DMS 273 (cell line): Measurements from ENCODE around the gene CD82.

Experiments
- DNase-seq: peaks from one replicate; lab custom pipeline; 2025; ENCODE audit not compliant: unreplicated experiment; lab: John Stamatoyannopoulos, UW

The CD82 gene, protein sequence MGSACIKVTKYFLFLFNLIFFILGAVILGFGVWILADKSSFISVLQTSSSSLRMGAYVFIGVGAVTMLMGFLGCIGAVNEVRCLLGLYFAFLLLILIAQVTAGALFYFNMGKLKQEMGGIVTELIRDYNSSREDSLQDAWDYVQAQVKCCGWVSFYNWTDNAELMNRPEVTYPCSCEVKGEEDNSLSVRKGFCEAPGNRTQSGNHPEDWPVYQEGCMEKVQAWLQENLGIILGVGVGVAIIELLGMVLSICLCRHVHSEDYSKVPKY

DNA sequence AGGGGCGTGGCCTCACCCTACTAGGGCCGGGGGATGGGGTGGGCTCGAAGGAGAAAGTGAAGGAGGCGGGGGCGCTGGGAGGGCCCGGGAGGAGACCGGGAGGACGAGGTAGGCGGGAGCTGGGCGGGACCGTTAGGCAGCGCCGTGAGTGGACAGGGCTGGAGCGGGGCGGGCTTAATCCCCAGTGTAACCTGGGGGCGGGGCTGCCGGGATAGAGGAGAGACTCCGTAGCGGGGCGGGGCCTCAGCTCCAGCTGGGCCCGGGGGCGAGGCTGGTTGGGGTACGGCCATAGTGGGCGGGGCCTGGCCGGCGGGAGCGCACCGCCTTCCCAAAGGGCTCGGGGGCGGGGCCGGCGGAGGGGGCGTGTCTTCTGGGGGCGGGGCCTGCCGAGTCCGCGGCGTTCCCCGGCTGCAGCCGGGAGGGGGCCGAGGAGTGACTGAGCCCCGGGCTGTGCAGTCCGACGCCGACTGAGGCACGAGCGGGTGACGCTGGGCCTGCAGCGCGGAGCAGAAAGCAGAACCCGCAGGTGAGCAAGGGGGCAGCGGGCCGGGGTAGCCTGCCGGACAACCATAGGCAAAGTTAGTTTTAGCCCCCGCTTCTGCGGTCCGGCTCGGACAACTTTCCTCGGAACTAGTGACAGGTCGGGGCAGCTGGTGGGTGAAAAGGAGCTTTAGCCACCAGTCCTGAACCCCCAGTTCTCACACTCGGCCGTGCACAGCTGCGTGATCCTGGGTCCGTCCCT, at the start of gene CD82:
Gene CD82, plus strand, starts transcription at position 453 of the 742 bp plus-strand sequence. CDS start 29,000 bp downstream, outside the sequence.
- DNase-seq, result peak; percentile 99

DNA sequence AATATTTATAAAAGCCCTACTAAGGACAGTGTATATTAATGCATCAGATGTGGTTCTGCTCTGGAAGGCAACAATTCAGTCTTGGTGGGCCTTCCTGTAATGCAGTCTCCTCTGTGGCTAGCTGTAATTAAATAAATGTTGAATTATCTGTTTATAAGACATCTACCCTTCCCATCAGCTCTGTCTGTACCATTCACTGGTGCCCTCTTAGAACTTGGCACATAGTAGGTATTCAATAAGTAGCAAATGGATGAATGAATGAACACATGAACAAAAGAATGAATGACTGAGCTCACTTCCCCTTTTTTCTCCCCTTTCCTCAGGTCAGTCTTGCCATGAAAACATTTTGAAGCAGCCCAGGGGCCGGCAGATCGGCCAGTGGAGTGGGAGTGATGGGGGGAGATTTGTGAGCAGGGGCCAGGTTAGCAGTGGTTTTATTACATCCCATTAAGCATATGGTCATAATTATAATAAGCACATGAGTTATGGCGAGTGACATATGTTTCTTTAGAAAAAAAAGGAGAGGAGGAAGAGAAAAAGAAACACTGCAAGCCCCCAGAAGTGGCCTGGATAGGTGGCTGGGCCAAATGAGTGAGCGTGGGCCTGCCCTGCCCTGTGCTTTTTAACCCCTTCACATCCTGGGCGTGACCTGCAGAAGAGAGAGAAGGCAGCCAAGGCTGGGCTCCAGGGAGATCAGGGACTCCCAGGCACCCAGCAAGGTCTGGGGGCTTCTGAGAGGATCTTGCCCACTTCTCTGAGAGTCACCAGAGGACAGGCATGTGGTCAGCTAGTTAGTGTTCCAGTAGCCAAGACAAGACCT, 48.6 kb upstream of the CD82 start:
- peak; percentile 21 for DNase-seq

DNA sequence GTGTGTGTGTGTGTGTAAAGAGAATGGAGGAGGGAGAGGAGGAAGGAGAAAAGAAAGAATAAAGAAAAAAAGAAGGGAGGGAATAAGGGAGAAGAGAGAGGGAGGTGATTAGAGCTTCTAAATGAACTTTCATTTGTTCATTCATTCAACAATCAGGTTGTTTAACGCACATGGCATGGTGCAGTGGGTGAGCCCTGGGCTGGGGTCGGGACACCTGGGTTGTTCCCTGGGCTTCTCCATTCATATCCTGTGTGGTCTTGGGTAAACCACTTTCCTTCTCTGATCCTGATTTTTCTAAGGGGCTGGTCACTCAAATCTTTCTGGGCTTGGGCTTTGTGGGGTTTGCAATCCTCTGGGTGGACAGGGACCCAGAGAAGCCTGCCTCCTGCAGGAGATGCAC, 47.9 kb upstream of the CD82 start:
- DNase-seq, result no peak

DNA sequence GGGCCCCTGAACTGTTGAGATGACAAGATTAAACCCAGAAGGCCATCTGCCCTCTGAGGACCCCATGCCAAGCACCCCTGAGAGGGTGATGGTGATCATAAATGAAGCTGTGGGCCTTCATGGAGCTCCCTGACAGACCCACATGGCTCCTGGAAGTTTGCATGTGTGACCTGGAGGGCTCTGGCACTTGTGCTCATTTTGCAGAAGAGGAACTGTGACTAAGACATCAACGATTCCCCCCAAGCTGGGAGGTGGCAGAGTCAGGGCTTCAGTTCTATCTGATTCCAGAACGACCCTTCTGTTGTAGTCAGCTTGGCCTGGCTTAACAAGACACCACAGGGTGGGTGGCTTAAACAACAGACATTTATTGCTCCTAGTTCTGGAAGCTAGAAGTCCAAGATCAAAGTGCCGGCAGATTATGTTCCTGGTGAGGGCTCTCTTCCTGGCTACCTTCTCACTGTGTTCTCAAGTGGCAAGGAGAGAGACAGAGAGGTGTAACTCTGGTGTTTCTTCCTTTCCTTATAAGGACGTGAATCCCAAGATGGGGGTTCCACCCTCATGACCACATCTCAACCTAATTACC, 46.4 kb upstream of the CD82 start:
- no peak for DNase-seq

DNA sequence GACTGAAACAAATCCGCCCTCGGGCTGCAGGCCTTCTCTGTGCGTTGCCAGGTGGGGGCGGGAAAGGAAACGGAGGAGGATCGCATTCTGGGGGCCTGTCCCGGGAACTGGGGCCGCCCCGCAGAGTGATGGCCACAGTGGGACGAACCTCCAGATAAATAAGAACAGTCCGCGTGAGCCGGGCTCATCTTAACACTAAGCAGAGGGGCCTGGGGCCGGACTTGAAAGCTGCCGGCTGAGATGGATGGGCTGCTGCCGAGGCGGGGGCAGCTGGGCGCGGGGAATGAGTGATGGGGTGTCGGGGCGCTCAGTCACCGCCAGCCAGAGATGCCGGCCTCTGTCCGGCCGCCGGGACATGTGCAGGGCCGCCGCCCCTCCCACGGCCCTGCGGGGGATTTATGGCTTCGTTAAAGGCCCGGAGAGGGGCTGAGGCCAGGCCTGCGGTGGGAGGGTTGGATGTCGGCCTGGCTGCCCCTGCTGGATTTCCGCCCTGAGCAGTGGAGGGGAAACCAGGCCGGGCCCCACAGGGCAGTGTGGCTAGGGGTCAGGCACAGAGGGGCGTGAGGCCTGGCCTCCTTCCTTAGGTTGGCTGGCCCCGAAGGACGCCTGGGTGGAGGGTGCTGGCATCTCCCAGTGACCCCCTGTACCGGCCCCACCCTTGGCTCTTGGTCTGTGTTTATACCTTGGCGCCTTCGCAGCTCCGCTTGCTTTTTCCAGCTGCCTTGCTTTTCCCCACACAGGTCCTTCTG, 45.3 kb upstream of the CD82 start:
- DNase-seq, result no peak

GRCh38 chr11:44521148-44521547, 44.3 kb upstream of the CD82 start:
- no peak for DNase-seq

DNA sequence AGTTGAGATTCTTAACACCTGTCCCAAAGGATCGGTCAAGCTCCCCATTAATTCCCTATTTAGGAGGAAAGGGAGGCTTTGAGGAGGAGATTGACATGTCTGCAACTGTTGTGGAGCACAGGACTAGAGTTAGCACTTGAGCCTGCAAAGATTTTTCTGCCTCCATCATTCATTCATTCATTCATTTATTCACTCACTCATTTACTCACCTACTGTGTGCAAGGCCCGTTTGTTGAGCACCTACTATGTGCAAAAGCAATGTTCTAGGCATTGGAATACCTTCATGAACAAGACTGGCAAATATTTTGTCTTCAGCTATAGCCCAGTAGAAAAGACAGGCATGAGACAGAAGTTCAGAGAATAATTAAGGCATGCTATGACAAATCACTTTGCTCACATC, 43.2 kb upstream of the CD82 start:
- DNase-seq, result no peak

GRCh38 chr11:44524346-44524745, 41.1 kb upstream of the CD82 start:
- no peak for DNase-seq

DNA sequence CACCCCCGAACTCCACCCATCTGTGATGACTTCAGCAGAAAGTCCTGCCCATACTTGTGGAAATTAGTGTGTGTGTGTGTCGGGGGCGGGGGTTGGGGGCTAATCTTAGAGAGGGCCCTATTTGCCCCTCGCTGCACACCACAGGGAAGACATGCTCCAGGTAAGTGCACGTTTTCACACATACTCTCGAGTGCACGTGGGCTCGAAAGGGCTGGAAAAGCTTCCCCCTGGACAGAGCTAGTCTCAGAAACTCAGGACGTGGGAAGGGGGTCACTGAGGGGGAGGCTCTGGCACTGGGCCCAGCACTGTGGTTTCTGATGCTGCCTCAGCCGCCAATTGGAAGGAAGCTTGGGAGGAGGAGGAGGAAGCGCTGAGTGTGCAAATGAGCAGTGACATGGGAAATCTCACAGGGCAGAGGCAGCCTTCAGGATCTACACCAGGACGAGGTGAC, 40.7 kb upstream of the CD82 start:
- DNase-seq, result no peak

- DNase-seq, result no peak
These were observed 39.8 kb upstream of the CD82 start for GRCh38 chr11:44525473-44526252.

GRCh38 chr11:44526438-44526837, 39.0 kb upstream of the CD82 start:
- no peak for DNase-seq

DNA sequence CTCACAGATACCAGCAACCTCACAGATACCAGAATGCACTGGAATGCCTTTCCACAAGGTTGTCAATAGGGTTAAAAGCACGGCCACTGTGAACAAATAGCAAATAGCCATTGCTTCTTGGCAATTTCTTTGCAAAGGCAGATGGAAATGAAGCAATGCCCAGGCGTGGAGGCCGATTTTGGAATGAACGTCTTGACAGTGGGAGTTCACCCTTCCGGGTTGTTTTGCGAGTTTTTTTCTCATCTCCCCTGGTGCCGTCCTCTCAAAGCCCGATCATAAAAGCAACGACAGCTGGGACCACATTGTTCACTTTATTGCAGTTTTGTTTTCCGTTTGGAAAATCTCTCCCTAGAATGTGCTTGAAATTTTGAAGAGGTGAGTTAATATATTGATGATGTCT, 38.0 kb upstream of the CD82 start:
- no peak for DNase-seq

DNA sequence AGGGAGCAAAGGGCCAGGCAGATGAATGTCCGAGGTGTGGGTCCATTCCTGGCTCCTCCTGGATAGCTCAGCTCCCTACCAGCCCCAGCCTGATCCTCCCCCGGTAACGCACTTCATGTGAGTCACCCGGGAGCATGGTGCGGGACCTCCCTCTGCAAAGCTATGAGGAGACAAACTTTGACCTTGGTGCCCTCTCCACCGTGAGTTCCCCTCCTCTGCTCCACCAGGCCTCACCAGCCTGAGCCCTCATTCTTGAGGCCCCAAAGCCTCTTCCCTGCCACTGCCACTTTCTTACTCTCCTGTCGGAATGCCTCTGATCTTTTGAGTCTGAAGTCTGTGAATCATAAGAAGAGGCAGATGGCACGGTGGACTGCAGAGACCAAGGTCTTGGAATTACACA, 37.4 kb upstream of the CD82 start:
- peak; percentile 40 for DNase-seq

DNA sequence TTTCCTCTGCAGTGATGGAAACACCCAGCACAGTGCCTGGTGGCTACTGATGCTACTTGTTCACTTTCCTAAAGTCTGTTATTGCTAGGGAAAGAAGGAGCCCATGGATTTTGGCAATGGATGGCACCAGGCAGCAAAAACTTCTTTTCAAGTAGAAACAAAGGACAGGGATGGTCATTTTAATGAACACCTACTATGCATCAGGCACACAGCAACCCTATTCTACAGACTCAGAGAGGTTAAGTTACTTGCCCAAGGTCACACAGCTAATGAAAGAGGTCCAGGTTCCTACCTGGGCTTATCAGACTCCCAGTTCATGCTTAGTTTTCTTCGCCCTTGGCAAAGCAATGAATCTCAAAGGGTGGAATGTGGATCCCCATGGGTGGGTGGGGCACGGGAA, 36.9 kb upstream of the CD82 start:
- no peak for DNase-seq

DNA sequence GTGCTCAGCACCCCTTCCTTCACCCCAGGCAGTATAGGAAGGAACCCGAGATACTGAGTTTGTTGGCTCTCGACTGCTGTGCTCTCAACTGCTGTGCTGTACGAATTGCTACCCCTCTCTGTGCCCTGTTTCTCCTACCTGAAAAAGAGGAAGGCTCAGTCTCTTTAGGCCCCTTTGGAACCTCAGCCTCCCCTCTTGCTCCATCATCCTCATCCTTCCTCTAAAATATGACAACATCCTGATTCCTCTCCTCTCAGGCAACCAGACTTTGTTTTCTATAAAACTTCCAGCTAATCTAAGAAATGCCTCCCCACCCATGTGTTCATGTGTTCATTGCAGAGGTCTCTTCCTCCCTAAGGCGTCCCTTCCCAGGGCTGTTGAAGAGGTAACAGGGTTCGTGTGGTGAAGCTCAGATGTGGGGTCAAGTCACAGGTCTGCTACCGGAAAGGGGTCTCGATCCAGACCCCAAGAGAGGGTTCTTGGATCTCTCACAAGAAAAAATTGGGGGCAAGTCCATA, 35.5 kb upstream of the CD82 start:
- no peak for DNase-seq

DNA sequence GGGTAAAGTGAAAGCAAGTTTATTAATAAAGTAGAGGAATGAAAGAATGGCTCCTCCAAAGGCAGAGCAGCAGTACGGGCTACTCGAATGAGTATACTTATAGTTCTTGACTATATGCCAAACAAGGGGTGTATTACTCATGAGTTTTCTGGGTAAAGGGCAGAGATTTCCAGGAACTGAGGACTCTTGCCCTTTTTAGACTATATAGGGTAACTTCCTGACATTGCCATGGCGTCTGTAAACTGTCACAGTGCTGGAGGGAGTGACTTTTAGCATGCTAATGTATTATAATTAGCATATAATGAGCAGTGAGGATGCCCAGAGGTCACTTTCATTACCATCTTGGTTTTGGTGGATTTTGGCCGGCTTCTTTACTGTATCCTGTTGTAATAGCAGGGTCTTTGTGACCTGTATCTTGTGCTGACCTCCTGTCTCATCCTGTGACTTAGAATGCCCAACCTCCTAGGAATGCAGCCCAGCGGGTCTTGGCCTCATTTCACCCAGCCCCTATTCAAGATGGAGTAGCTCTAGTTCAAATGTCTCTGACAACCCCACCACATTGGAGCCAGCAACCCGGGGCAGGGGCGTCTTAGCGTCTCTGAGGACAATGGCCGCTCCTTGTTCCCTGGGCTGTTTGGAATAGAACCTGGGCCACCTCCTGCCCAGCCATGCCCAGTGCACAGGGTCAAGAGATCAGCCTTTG, 34.9 kb upstream of the CD82 start:
- no peak for DNase-seq

DNA sequence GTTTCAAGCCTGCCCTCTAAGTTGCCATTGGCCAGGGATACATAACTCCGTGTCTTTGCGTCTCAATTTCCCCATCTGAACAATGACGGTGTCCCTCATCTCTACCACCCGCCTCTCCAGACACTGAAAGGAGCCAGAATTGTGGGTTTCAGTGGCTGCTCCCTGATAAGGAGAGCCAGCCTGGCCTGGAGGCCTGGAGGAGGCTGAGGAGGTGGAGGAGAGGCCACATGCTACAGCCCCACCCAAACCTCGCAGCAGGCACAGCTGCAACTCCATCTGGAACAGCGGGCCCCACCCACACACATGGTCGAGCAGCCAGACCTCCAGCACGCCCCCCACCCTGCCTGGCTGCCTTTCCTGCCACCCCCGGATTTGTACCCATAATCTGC, 34.4 kb upstream of the CD82 start:
- peak; percentile 71 for DNase-seq

DNA sequence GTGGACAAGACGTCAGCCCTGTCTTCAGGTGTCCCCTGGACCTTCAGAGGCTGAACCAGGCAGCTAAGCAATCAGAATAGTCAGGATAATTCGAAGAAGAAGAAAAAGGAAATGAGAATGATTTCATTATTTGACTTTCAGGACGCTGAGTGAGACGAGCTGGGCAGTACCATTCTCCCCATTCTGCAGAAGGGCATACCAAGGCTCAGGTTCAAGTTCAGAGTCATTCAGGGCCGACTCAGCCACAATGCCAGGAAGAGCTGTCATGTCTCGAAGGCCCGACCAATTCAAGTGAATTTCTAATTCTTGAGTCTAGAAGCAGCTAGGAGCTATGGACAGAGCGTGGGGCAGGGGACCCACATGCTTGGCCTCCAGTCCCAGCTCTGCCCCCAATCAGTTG, 33.8 kb upstream of the CD82 start:
- DNase-seq, result no peak

DNA sequence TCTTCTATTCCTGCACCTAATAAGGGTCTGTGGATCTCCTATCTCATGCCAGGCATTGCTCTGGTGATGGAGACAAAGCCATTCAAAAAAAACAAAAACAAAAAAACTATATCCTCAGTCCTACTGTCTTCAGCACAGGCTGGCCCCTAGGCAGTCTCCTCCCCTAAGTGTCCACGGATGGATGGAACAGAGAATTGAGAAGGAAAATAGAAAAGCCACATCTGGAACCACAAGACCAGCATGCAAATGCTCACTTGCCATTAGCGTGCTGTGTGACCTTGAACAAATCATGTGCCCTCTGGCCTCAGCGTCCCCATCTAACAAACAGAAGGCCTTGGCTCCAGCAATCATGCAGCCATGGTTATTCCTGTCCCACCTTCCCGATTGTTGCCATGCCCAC, 32.7 kb upstream of the CD82 start:
- DNase-seq, result no peak
